HuH-7 (cell line): ENCODE measurements around the gene AGRP.

ENCODE experiments used
- DNase-seq: peaks from one replicate; pipeline ENCODE4 v3.0.0; 2011; ENCODE audit warnings: low spot score

AGRP gene

DNA sequence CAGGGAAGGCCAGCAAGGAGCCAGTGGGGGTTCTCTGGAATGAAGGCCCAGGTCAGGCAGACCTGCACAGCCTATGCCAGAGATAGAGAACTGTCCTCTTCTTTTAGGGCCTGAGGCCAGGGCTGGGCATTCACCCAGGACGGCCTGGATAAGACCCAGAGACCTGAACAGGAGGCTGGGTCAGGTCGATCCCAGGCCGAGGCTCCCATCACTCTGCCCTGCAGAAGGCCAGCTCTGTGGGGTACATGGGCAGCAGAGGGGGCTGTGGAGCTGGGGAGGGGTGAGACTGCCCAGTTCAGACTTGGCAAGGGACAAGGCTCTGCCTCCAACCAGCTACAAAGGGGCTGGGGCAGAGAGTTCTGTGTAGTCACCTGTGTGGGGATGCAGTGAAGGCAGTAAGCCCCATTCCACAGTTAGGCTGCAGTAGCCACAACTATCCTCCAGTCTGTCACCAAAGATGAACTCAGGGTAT, 37.9 kb downstream of the AGRP start:
- peak; percentile 55 for DNase-seq

- no peak for DNase-seq
Observed at GRCh38 chr16:67445126-67445426, 38.3 kb downstream of the AGRP start.

- DNase-seq, result no peak
Observed at GRCh38 chr16:67444259-67445125, 38.9 kb downstream of the AGRP start.

DNA sequence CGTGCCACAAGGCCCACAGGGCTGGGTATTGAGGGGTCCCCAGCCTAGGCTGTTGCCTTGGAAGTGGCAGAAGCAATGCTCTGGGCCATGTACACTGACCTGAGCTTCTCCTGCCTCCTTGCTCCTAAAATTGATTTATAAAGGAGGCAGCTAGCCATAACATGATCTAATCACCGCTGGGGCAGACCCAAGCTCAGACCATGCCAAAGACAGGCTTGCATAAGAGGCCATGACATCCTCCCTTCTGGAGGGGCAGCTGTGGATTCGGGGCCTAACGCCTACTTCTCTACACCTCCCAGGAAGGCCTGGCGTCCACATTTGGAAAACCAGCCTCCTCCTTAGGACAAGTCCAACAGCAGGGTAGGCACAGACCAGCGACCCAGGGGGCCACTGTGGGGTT, 40.1 kb downstream of the AGRP start:
- DNase-seq, result no peak

DNA sequence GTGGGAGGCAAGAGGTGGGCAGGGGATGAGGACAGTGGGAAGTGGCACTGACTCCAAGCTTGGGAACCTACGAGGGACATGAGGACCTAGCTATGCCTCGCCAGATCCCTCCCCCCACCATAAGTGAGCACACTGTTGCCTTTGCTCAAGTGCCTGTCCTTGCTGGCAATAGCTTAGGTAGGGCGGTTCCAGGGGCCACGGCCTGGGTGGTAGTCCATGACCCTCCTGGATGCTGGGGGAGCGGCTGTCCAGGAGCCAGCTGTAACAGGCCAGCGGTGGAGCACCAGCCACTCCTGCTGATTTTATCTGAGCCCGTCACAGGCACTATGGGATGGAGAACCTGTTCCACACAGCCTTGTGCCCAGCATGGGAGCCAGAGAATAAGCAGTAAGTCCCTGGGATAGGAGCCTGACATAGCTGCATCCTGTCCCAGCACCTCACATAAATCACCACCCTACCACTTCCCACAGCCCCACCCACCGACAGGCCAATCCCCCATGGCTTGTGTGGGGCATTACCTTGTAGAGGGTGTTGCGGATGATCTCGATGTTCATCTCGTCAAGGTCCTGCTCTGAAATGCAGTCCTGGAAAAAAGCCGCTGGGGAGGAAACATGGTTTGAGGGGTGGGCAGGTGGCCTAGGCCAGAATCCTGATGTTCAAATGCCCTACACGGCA, 40.6 kb downstream of the AGRP start:
- DNase-seq, result no peak

- DNase-seq, result no peak
Observed at GRCh38 chr16:67441907-67442306, 41.4 kb downstream of the AGRP start.

GRCh38 chr16:67441271-67441753, 42.0 kb downstream of the AGRP start:
- no peak for DNase-seq

- no peak for DNase-seq
Observed at GRCh38 chr16:67438824-67439393, 44.4 kb downstream of the AGRP start.

GRCh38 chr16:67438098-67438791, 45.1 kb downstream of the AGRP start:
- no peak for DNase-seq

GRCh38 chr16:67437513-67437912, 45.8 kb downstream of the AGRP start:
- DNase-seq, result no peak

- DNase-seq, result no peak
Observed at GRCh38 chr16:67436640-67437193, 46.6 kb downstream of the AGRP start.

DNA sequence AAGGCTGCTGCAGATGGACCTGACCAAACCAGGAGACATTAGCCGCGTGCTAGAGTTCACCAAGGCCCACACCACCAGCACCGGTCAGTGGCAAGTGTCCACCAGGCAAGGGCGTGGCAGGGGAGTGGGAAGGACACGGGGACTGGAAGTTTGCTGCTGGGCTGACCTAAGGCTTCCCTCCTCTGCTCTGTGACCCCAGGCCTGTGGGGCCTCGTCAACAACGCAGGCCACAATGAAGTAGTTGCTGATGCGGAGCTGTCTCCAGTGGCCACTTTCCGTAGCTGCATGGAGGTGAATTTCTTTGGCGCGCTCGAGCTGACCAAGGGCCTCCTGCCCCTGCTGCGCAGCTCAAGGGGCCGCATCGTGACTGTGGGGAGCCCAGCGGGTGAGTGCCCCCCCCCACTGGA, 47.6 kb downstream of the AGRP start:
- no peak for DNase-seq

DNA sequence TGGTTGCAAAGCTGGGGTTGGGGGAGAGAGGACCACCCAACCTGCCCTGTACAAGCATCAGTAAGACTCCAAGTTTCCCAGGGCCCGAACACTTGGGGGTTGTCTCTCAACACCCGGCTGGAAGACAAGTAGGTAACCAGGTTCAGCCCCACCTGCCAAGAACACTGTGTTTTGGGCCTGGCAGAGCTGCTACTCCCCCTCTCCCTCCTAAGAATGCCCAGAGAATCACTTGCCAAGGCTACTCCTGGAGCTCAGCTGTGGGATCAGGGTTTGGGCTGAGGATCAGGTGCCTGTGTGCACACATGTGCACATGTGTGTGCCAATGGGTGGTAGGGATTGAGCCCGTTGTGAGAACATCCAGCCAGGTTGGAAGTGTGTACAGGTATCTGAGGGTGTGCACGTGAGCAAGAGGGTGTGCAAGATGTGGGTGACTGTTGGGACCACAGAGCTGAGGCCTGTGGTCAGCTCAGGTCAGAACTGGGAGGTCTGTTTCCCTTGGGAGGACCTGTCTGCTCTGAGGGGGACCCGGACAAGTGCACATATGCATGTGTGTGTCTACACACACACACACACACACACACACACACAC, 50.1 kb downstream of the AGRP start:
- no peak for DNase-seq
